Prostate gland (tissue), 2 donors: ENCODE measurements around the gene EXOC2.

Source experiments
- POLR2A ChIP-seq: fragments of 450-650 bp; IDR thresholded peaks from one replicate; pipeline ENCODE4 v1.6.1; 2016; ENCODE audit warnings: antibody characterized with exemption, mild to moderate bottlenecking
- TF ChIP-seq, protein P1 (sequence below), 4 experiments: fragments of 200-600 bp in 2 of 4; fragments of 450-650 bp in 2 of 4; sonication (generic) in 2 of 4; IDR thresholded peaks; 1 replicate in 3 of 4; 2 replicates in 1 of 4; pipeline ENCODE4 v1.5.1; 2016 to 2019; ENCODE audit warnings: antibody characterized with exemption in 4 of 4, mild to moderate bottlenecking in 2 of 4, moderate library complexity in 2 of 4

DNA sequence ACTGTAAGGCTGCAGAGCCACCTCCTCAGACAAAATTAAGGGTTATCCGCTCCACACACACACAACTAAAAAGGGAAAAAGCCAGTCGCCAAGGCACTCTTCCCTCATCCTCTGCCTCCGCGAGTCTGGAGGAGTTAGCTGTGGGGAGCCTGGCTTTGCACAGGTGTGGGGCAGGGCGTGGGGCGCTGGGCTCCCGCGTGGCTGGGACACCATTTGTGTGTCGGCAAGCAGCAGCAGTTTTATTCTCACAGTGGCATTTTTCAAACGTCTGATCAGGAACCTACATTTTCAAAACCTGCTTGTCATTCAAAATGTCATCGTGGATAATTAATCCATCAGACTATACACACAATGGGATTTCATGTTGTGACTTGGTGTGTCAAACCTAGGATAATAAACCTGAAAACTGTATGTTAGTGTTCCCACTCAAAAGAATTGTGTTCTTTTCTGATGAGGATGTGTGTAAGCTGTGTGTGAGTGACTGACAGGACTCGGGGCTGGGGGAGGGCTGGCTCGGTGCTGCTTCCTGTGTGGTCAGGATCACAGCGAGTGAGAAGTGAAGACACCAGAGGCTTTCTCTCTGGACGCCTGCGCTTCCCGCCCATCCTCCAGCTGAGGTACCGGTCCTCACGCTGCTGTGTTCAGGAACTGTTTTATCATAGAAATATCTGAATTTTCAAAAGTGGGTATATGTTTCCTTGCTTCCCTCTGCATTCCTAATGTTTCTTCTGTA lies 218.3 kb downstream of the EXOC2 start:
- TF ChIP-seq, protein P1, sequence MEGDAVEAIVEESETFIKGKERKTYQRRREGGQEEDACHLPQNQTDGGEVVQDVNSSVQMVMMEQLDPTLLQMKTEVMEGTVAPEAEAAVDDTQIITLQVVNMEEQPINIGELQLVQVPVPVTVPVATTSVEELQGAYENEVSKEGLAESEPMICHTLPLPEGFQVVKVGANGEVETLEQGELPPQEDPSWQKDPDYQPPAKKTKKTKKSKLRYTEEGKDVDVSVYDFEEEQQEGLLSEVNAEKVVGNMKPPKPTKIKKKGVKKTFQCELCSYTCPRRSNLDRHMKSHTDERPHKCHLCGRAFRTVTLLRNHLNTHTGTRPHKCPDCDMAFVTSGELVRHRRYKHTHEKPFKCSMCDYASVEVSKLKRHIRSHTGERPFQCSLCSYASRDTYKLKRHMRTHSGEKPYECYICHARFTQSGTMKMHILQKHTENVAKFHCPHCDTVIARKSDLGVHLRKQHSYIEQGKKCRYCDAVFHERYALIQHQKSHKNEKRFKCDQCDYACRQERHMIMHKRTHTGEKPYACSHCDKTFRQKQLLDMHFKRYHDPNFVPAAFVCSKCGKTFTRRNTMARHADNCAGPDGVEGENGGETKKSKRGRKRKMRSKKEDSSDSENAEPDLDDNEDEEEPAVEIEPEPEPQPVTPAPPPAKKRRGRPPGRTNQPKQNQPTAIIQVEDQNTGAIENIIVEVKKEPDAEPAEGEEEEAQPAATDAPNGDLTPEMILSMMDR (IDR thresholded peaks at IDR 0.05): no peak
- no peak for TF ChIP-seq POLR2A
